ENCODE measurements around the gene UBXN2A. TPM values are rescaled to one million over a fixed set of nuclear protein-coding genes. Genes with fewer than 3 reads are reported as not detected.

The UBXN2A gene
- total RNA-seq, 4 donors from 2014 or later, result 13.9 to 17.9 (median 15.0) TPM

DNA sequence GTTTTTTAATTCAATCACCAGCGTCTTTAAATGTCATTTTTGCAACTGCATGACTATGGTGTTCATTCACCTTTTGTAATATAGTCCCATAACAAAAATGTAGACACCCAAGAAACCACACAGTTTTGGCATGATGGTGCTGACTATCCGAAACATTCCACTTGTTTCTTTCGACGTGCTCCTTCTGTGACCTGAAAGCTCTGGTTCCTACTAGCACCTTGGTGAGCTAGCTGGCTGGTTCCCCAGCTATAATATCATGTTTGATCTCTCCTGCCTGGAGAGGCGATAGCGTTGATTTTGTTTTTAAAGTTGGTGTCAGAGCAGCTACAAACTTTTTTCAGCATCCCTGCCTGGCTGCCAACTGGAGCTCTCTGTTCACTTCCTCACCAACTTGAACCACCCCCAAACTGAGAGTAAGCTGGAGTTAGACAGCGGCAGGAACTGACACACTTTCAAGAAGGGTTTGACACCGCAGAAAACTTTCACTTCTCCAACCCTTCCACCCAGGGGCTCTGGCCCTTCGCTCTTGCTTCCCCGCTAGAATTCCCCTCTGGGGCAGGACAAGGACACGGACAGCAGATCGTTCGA, 14.5 kb upstream of the UBXN2A start:
- TF ChIP-seq, protein P1, sequence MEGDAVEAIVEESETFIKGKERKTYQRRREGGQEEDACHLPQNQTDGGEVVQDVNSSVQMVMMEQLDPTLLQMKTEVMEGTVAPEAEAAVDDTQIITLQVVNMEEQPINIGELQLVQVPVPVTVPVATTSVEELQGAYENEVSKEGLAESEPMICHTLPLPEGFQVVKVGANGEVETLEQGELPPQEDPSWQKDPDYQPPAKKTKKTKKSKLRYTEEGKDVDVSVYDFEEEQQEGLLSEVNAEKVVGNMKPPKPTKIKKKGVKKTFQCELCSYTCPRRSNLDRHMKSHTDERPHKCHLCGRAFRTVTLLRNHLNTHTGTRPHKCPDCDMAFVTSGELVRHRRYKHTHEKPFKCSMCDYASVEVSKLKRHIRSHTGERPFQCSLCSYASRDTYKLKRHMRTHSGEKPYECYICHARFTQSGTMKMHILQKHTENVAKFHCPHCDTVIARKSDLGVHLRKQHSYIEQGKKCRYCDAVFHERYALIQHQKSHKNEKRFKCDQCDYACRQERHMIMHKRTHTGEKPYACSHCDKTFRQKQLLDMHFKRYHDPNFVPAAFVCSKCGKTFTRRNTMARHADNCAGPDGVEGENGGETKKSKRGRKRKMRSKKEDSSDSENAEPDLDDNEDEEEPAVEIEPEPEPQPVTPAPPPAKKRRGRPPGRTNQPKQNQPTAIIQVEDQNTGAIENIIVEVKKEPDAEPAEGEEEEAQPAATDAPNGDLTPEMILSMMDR (IDR thresholded peaks at IDR 0.05; ENCODE audit: low read depth), result no peak

DNA sequence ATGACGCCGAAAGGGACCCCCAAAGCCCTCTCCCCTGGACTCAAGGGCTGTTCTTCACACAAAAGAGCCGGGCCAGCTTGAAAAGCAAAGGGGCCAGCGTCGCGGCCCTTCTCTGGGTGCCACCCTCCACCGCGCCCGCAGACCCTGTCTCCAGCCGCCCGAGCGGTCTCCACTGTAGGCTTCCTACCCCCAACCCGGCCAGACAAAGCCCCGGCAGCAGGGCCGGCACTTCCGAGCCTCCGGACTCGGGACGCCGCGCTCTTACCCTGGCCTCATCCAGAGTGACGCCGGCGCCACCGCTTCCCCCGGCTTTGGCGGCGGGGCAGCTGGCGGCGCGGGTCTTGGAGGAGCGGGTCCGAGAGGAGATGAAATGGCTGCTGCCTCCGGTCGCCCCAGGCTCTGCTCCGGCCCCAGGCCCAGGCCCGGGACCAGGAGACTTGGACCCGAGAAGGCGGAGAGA, 13.9 kb upstream of the UBXN2A start:
- TF ChIP-seq, protein P1 (IDR thresholded peaks at IDR 0.05; ENCODE audit: low read depth), result no peak

DNA sequence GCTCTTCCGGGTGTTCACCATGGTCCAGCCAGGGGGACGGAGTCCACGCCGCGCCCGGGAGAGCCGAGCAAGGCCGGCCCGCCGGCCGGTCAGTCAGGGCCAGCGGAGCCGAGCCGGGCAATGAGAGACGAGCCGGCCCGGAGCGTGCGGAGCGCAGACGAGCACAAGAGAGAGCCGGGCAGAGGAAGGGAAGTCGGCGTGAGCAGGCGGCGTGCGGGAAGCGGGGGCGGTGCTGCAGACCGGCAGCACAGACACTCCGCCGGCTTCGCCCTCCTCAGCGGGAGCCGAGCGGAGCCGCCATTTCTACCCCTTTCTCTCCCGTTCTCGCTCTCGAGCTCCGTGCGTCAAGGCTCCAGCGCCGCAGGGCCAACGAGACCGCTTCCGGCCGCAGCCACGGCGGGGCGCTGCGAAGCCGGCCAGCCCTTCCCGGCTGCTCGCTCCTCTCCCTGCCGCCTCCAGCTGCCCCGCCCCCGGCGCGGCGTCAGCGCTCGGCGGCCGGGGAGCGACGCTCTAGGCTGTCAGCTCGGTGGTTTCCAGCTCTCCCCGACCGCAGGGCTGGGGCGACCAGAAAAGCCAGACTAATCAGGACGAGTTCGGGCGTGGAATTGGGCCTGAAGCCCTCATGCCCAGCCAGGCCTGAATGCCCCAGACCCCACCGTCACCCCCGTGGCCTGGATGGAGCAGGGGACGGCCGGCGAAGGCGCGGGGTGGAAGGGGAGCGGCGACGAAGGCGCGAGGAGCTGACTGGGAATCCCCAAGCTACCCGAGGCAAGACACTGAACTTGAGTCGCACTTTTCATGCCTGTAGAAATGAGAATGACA, 13.3 kb upstream of the UBXN2A start, which contains the start of gene ATAD2B:
Gene ATAD2B, minus strand, starts transcription at position 374 of the 822 bp plus-strand sequence. Its CDS starts 353 bp downstream, at position 21.
- TF ChIP-seq, protein P1 (IDR thresholded peaks at IDR 0.05; ENCODE audit: low read depth), result no peak

DNA sequence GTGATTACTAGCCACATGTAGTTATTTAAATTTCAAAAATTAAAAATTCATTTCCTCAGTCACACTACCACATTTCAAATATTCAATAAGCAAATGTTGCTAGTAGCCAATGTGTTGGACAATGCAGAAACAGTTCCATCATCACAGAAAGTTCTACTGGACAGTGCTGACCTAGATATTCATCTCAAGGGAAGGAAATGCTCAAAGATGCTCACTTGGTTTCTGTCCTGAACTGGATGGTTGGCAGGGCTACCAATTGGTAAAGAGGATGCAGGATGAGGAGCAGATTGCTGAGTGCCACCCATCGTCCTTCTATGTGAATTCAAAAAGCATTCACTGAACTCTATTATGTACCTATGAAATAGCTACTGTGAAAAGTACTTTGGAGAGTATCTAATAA, 6.0 kb upstream of the UBXN2A start:
- TF ChIP-seq, protein P1 (IDR thresholded peaks at IDR 0.05; ENCODE audit: low read depth), result no peak

DNA sequence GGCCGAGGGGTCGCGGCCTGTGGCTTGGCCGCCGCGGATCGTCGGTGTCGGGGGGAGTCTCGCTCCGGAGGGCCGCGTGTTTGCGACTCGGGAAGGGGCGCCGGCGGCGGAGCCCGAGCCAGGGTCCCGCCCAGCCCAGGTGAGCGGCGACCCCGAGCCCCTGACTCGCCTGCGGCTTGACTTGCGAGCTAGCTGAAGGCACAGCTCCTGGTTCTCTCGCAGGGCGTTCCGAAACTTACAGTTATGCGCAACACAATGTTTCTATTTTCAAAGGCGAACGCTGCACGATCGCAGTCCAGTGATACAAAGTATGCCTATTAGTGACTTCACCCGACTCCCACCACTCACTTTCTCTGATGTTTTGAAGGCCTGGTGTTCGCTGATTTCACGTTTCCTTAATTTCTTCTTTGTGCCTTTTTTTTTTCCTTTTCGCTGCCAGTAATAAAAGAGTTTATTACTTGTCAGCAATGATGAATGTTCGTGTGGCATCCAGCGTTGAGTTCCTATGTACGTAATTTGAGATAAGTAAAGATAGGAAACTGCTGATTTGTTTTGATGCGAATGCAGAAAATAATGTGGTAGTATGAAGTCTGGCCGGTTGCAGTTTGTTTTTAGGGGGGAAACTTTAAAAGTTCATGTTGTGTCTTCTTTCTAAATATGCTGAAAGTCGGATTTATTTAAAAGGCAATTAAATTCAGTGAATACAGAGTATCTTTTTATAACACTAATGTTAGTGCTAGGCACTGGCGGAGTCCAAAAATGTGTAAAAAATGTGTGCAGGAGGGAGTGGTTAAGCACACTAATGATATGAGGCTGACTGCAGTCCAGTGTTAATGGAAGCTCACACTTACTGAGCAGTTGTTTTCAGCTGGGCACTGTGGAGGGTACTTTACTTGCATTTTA, 706 bp downstream of the UBXN2A start:
- TF ChIP-seq, protein P1 (IDR thresholded peaks at IDR 0.05; ENCODE audit: low read depth), result no peak

DNA sequence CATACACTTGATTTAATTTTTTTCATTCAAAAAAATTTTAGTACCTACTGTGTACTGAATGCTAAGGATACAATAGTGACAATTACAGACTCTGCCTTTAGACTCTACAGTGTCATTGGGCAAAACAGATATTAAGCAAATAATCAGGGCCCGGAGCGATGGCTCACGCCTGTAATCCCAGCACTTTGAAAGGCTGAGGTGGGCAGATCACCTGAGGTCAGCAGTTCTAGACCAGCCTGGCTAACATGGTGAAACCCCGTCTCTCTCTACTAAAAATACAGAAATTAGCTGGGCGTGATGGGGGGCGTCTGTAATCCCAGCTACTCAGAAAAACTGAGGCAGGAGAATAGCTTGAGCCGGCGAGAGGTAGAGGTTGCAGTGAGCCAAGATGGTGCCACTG, 1.4 kb downstream of the UBXN2A start:
- TF ChIP-seq, protein P1 (IDR thresholded peaks at IDR 0.05; ENCODE audit: low read depth), result no peak
